ENCODE data around the gene SORCS1. TPM values are rescaled to one million over a fixed set of nuclear protein-coding genes. Genes with fewer than 3 reads are reported as not detected.
A peak's percentile ranks its signal among the peaks of the same experiment; 100 is the strongest.

SORCS1 gene
- total RNA-seq (1 to 10 TPM in 1 of 2 donors, under 1 TPM in 1; 0.06 to 3.5 TPM), polyA plus RNA-seq (under 1 TPM; 0.04 to 0.05 TPM)
- long read RNA-seq, donor 1: 0 reads
- long read RNA-seq, donor 2: 0 reads
- long read RNA-seq, donor 3: 0 reads
- long read RNA-seq, donor 4: 0 reads
- long read RNA-seq, donor 5: 0 reads

DNA sequence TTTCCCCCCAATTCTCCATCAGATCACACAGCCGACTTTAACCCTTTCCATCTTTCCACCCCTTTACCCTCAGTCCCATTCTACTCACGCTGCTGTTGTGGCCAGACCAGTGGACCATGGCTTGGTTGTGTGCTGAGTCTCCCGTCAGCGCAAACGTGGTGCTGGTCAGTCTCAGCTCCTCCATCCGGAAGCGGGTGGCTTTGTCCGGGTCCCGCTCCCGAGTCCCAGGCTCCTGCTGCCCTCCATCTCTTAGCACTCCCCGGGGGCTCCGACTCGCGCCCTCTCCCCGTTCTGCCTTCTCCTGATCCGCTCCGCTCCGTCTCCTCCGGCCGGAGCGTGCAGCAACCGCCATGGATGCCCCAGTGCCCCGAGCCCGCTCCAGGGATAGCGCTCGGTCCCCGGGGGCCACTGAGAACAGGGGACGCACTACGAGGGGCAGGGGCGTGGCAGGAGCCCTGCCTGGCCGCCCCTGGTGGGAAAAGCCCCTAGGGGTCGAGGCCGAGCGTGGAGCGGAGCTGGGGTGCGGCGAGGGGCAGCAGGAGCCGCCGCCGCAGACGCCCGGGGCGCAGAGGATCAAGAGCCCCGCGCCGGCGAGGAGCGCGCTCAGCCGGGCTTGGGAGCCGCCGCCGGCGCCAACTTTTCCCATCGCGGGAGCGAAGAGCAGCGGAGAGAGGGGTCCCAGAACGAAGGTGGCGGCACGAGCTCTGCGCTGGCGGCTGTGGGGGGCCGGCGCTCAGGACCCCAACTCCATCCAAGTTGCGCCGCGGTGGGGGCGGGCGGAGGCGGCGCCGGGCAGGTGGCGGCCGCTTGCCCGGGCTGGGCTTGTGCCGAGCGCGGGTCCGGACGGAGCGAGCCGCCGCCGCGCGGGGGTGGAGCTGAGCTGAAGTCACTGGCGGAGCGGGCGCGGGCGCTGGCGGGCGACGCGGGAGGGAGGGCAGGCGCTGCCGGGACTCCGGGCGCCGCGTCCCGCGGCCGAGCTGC lies at the start of gene SORCS1:
Gene SORCS1, minus strand, starts transcription at position 826 of the 981 bp plus-strand sequence.
- Histone ChIP-seq H3K36me3 (ENCODE audit: control insufficient read depth in 4 of 4, insufficient read depth in 4 of 4, low read length in 4 of 4) (no peaks in the 10 kb centered on the region), H3K27ac (ENCODE audit: low read depth in 1 of 2, low read length in 1 of 2) (no peak within 1 kb of the TSS), H3K9me3 (ENCODE audit: control insufficient read depth in 4 of 4, insufficient read depth in 3 of 4, low read length in 3 of 4) (peaks cover 0 to 4% (median 0%) of the 10 kb centered on the region in 4 donors), H3K9ac (ENCODE audit: insufficient read depth in 1 of 2, low read length in 2 of 2) (no peak within 1 kb of the TSS), H3K4me1 (ENCODE audit: control insufficient read depth in 5 of 5, insufficient read depth in 5 of 5, low read length in 5 of 5) (peaks cover 0 to 10% (median 0%) of the 10 kb centered on the region in 5 donors), H3K27me3 (ENCODE audit: control insufficient read depth in 3 of 3, insufficient read depth in 3 of 3, low read length in 2 of 3) (peaks cover 22 to 88% (median 61%) of the 10 kb centered on the region in 3 donors), H3K4me3 (no peak within 1 kb of the TSS)
- ATAC-seq (ENCODE audit: insufficient read depth, low FRiP score) (no peak), DNase-seq (peak; percentile 41 to 62 (median 56))
- TF ChIP-seq, protein P1, sequence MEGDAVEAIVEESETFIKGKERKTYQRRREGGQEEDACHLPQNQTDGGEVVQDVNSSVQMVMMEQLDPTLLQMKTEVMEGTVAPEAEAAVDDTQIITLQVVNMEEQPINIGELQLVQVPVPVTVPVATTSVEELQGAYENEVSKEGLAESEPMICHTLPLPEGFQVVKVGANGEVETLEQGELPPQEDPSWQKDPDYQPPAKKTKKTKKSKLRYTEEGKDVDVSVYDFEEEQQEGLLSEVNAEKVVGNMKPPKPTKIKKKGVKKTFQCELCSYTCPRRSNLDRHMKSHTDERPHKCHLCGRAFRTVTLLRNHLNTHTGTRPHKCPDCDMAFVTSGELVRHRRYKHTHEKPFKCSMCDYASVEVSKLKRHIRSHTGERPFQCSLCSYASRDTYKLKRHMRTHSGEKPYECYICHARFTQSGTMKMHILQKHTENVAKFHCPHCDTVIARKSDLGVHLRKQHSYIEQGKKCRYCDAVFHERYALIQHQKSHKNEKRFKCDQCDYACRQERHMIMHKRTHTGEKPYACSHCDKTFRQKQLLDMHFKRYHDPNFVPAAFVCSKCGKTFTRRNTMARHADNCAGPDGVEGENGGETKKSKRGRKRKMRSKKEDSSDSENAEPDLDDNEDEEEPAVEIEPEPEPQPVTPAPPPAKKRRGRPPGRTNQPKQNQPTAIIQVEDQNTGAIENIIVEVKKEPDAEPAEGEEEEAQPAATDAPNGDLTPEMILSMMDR (IDR thresholded peaks at IDR 0.05; ENCODE audit: control extremely low read depth, extremely low read depth): no peak
- WGBS, 2 donors: 4% methylated on average over 67 to 105 of the region's 105 CpGs

DNA sequence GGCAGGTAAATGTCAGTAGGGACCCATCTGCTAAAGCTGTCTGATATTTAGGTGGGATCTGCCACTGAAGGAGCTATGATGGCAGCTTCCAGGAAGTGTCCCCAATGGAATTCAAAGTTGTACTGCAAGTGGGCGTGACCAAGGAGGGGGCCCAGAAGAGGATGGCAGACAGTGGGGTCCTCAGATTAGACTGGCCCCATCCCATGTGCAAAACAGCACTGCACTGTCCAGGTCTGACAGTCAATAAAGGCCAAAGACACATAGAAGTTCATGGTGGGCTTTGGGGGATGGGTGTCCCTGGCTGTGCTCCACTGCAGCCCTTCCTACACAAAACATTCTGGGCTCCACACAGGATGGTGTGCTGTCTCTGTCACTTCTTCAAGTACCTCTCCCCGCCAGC lies 49.8 kb upstream of the SORCS1 start:
- TF ChIP-seq, protein P1 (IDR thresholded peaks at IDR 0.05; ENCODE audit: control extremely low read depth, extremely low read depth): no peak
- Histone ChIP-seq H3K27ac (ENCODE audit: low read depth in 1 of 2, low read length in 1 of 2) (no peak overlapping the region), H3K4me1 (ENCODE audit: control insufficient read depth in 5 of 5, insufficient read depth in 5 of 5, low read length in 5 of 5) (no peaks in the 10 kb centered on the region), H3K36me3 (ENCODE audit: control insufficient read depth in 4 of 4, insufficient read depth in 4 of 4, low read length in 4 of 4) (no peaks in the 10 kb centered on the region), H3K4me3 (no peak overlapping the region), H3K9me3 (ENCODE audit: control insufficient read depth in 4 of 4, insufficient read depth in 3 of 4, low read length in 3 of 4) (peaks cover 0 to 2% (median under 1%) of the 10 kb centered on the region in 4 donors), H3K27me3 (ENCODE audit: control insufficient read depth in 3 of 3, insufficient read depth in 3 of 3, low read length in 2 of 3) (no peaks in the 10 kb centered on the region), H3K9ac (ENCODE audit: insufficient read depth in 1 of 2, low read length in 2 of 2) (no peak overlapping the region)
- ATAC-seq (ENCODE audit: insufficient read depth, low FRiP score): no peak
- WGBS, 2 donors: 90 to 93% methylated on average over 2 of the region's 2 CpGs
- DNase-seq: no peak

DNA sequence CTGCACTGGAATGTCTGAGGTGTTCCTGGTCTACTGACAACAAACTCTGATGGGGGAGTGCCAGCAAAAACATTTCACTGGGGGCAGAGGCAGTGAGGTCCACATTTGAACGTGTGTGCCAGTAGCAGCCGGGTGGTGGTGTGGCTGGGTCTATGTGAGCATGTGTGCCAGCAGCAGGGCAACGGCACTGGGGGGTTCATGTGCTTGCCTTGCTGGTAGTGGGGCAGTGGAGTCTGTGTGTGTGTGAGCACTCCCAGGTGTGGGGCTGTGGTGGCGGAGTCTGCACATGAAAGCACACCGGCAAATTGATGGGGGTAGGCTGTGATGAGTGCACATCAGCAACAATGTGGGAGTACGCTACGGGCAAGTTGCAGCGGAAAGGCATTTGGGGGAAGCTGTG lies 49.4 kb upstream of the SORCS1 start:
- peaks cover 0 to 3% (median under 1%) of the 10 kb centered on the region in 4 donors for H3K9me3 ChIP-seq (ENCODE audit: control insufficient read depth in 4 of 4, insufficient read depth in 3 of 4, low read length in 3 of 4)
- no peaks in the 10 kb centered on the region for H3K36me3 ChIP-seq (ENCODE audit: control insufficient read depth in 4 of 4, insufficient read depth in 4 of 4, low read length in 4 of 4)
- H3K4me3 ChIP-seq: no peak overlapping the region
- TF ChIP-seq, protein P1 (IDR thresholded peaks at IDR 0.05; ENCODE audit: control extremely low read depth, extremely low read depth): no peak
- no peak overlapping the region for H3K9ac ChIP-seq (ENCODE audit: insufficient read depth in 1 of 2, low read length in 2 of 2)
- H3K27me3 ChIP-seq (ENCODE audit: control insufficient read depth in 3 of 3, insufficient read depth in 3 of 3, low read length in 2 of 3): no peaks in the 10 kb centered on the region
- no peak for ATAC-seq (ENCODE audit: insufficient read depth, low FRiP score)
- 88 to 92% methylated on average over 8 of the region's 8 CpGs for WGBS, 2 donors
- no peak for DNase-seq
- no peaks in the 10 kb centered on the region for H3K4me1 ChIP-seq (ENCODE audit: control insufficient read depth in 5 of 5, insufficient read depth in 5 of 5, low read length in 5 of 5)
- H3K27ac ChIP-seq (ENCODE audit: low read depth in 1 of 2, low read length in 1 of 2): no peak overlapping the region

Data from lung (tissue), 16 donors.